ENCODE measurements around the gene PCMT1.
"Not testable (repeated sequence)": the region's sequence is repeated elsewhere in the genome, so short reads cannot be mapped to it uniquely, and the experiment has no call there.

PCMT1 gene

DNA sequence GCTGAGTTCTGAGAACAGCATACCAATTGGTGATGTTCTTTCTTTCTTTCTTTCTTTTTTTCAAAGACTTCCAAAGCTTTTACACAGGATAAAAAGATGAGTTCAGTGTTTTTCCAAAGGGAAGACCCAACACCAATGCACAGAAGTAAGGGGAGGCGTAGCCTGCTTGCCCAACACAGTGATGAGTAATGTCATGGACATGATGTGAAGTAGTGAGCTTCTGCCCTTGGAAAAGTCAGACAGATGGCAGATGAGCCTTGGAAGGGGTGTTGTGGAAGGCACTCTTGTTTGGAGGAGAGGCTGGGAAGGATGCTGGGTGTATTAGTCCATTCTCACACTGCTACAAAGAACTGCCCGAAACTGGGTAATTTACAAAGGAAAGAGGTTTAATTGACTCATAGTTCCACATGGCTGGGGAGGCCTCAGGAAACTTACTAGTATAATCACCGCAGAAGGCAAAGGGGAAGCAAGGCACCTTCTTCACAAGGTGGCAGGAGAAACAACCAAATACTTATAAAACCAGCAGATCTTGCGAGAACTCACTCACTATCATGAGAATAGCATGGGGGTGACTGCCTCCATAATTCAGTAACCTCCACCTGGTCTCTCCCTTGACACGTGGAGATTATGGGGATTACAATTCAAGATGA lies 102.0 kb downstream of the PCMT1 start:
- Histone ChIP-seq H3K27me3 (ENCODE audit: control insufficient read depth, insufficient read depth, low read length, poor library complexity, severe bottlenecking) (no peaks in the 10 kb centered on the region), H3K4me3 (ENCODE audit: insufficient read depth, low read depth, low read length) (no peak overlapping the region), H3K36me3 (ENCODE audit: control insufficient read depth, insufficient read depth, low read length) (no peaks in the 10 kb centered on the region), H3K4me1 (ENCODE audit: control insufficient read depth, insufficient read depth, low read length) (no peaks in the 10 kb centered on the region), H3K9me3 (ENCODE audit: control insufficient read depth, low read length) (no peaks in the 10 kb centered on the region), H3K27ac (ENCODE audit: insufficient read depth, low read depth, low read length, poor library complexity, severe bottlenecking) (no peak overlapping the region)
- WGBS, 2 experiments = 88 to 93% methylated on average over 5 of the region's 5 CpGs

GRCh38 chr6:149852180-149852579 lies 102.6 kb downstream of the PCMT1 start:
- H3K27ac ChIP-seq (ENCODE audit: insufficient read depth, low read depth, low read length, poor library complexity, severe bottlenecking) = no peak overlapping the region
- no peaks in the 10 kb centered on the region for H3K4me1 ChIP-seq (ENCODE audit: control insufficient read depth, insufficient read depth, low read length)
- H3K36me3 ChIP-seq (ENCODE audit: control insufficient read depth, insufficient read depth, low read length) = no peaks in the 10 kb centered on the region
- H3K4me3 ChIP-seq (ENCODE audit: insufficient read depth, low read depth, low read length) = no peak overlapping the region
- H3K27me3 ChIP-seq (ENCODE audit: control insufficient read depth, insufficient read depth, low read length, poor library complexity, severe bottlenecking) = no peaks in the 10 kb centered on the region
- H3K9me3 ChIP-seq (ENCODE audit: control insufficient read depth, low read length) = no peaks in the 10 kb centered on the region
- 87 to 90% methylated on average over 6 of the region's 6 CpGs for WGBS, 2 experiments

DNA sequence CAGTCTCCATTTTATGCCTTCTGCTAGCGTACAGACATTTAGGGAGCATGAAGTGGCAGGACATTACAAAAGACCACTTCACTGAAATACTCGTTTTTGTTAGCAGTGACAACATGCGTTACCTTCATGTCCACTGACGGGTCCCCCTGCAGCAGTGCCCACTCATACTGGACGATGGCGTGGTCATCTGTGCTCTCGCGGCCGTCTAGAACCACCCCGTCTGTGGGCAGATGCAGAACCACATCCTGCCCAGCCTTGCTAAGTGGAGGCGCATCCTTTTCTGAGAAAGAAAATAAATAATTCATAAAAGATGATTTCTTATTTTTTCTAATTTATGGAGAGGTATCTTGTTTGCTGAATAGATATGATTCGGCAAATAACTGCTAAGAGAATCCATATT lies 103.3 kb downstream of the PCMT1 start:
- Histone ChIP-seq H3K27me3 (ENCODE audit: control insufficient read depth, insufficient read depth, low read length, poor library complexity, severe bottlenecking) (no peaks in the 10 kb centered on the region), H3K4me1 (ENCODE audit: control insufficient read depth, insufficient read depth, low read length) (no peaks in the 10 kb centered on the region), H3K4me3 (ENCODE audit: insufficient read depth, low read depth, low read length) (no peak overlapping the region), H3K9me3 (ENCODE audit: control insufficient read depth, low read length) (no peaks in the 10 kb centered on the region), H3K36me3 (ENCODE audit: control insufficient read depth, insufficient read depth, low read length) (no peaks in the 10 kb centered on the region), H3K27ac (ENCODE audit: insufficient read depth, low read depth, low read length, poor library complexity, severe bottlenecking) (no peak overlapping the region)
- 92 to 96% methylated on average over 11 to 12 of the region's 12 CpGs for WGBS, 2 experiments

- not testable (repeated sequence) for H3K27me3 ChIP-seq (ENCODE audit: control insufficient read depth, insufficient read depth, low read length, poor library complexity, severe bottlenecking); H3K36me3 ChIP-seq (ENCODE audit: control insufficient read depth, insufficient read depth, low read length); H3K27ac ChIP-seq (ENCODE audit: insufficient read depth, low read depth, low read length, poor library complexity, severe bottlenecking); H3K4me3 ChIP-seq (ENCODE audit: insufficient read depth, low read depth, low read length); H3K4me1 ChIP-seq (ENCODE audit: control insufficient read depth, insufficient read depth, low read length); H3K9me3 ChIP-seq (ENCODE audit: control insufficient read depth, low read length)
- 93 to 99% methylated on average over 4 of the region's 4 CpGs for WGBS, 2 experiments
Measured at GRCh38 chr6:149854017-149854416, 104.5 kb downstream of the PCMT1 start.

DNA sequence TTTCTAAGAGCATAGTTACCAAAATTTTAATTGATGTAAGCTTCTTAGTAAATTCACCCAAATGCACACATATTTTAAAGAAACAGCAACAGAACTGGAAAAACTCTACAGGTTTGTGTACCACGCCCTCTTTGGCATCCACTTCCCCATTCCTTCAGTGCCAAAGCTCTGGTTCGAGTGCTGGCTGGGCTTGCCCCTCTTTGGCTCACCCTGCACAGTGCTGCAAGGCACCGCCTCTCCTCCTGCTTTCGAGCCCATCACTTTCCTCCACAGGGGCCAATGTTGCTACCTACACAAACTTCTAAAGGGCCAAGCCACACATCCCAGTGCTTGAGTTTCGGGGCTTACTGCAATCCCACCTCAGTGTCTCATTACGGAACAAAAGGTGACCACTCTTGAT lies 105.0 kb downstream of the PCMT1 start:
- WGBS, 2 experiments = 85 to 86% methylated on average over 6 of the region's 6 CpGs
- Histone ChIP-seq H3K36me3 (ENCODE audit: control insufficient read depth, insufficient read depth, low read length) (no peaks in the 10 kb centered on the region), H3K9me3 (ENCODE audit: control insufficient read depth, low read length) (no peaks in the 10 kb centered on the region), H3K4me1 (ENCODE audit: control insufficient read depth, insufficient read depth, low read length) (no peaks in the 10 kb centered on the region), H3K27ac (ENCODE audit: insufficient read depth, low read depth, low read length, poor library complexity, severe bottlenecking) (no peak overlapping the region), H3K27me3 (ENCODE audit: control insufficient read depth, insufficient read depth, low read length, poor library complexity, severe bottlenecking) (no peaks in the 10 kb centered on the region), H3K4me3 (ENCODE audit: insufficient read depth, low read depth, low read length) (no peak overlapping the region)

- no peak overlapping the region for H3K27ac ChIP-seq (ENCODE audit: insufficient read depth, low read depth, low read length, poor library complexity, severe bottlenecking)
- H3K36me3 ChIP-seq (ENCODE audit: control insufficient read depth, insufficient read depth, low read length) = no peaks in the 10 kb centered on the region
- no peaks in the 10 kb centered on the region for H3K4me1 ChIP-seq (ENCODE audit: control insufficient read depth, insufficient read depth, low read length)
- 86 to 89% methylated on average over 4 to 5 of the region's 5 CpGs for WGBS, 2 experiments
- H3K4me3 ChIP-seq (ENCODE audit: insufficient read depth, low read depth, low read length) = no peak overlapping the region
- H3K27me3 ChIP-seq (ENCODE audit: control insufficient read depth, insufficient read depth, low read length, poor library complexity, severe bottlenecking) = peaks cover under 1% of the 10 kb centered on the region
- no peaks in the 10 kb centered on the region for H3K9me3 ChIP-seq (ENCODE audit: control insufficient read depth, low read length)
Measured at GRCh38 chr6:149855040-149855654, 105.6 kb downstream of the PCMT1 start.

DNA sequence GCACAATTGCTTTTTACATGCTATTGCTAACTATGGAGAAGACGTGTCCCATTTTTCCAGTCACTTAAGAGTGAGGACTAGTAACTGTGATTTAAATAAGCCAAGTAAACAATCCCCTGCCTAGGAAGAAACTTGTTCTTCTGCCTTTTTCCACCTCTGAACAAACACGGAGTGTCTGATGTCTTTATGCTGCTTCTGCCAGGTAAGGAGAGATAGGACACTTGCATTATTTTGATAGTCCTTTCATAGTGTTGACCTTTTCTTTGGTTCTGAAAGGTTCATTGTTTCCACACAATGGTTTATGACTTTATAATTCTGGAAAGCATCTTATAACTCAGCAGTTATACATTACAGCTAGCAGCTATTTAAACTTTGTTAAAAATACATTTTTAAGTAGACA lies 106.2 kb downstream of the PCMT1 start:
- H3K36me3 ChIP-seq (ENCODE audit: control insufficient read depth, insufficient read depth, low read length) = no peaks in the 10 kb centered on the region
- H3K4me3 ChIP-seq (ENCODE audit: insufficient read depth, low read depth, low read length) = no peak overlapping the region
- H3K27ac ChIP-seq (ENCODE audit: insufficient read depth, low read depth, low read length, poor library complexity, severe bottlenecking) = no peak overlapping the region
- H3K27me3 ChIP-seq (ENCODE audit: control insufficient read depth, insufficient read depth, low read length, poor library complexity, severe bottlenecking) = peaks cover 7% of the 10 kb centered on the region
- no peaks in the 10 kb centered on the region for H3K9me3 ChIP-seq (ENCODE audit: control insufficient read depth, low read length)
- WGBS, 2 experiments = 47 to 72% methylated on average over 2 of the region's 2 CpGs
- no peaks in the 10 kb centered on the region for H3K4me1 ChIP-seq (ENCODE audit: control insufficient read depth, insufficient read depth, low read length)

GRCh38 chr6:149856256-149856994 lies 106.9 kb downstream of the PCMT1 start:
- WGBS, 2 experiments = 96% methylated on average over 9 to 10 of the region's 10 CpGs
- Histone ChIP-seq H3K9me3 (ENCODE audit: control insufficient read depth, low read length) (no peaks in the 10 kb centered on the region), H3K4me3 (ENCODE audit: insufficient read depth, low read depth, low read length) (no peak overlapping the region), H3K36me3 (ENCODE audit: control insufficient read depth, insufficient read depth, low read length) (no peaks in the 10 kb centered on the region), H3K27me3 (ENCODE audit: control insufficient read depth, insufficient read depth, low read length, poor library complexity, severe bottlenecking) (peaks cover 14% of the 10 kb centered on the region), H3K4me1 (ENCODE audit: control insufficient read depth, insufficient read depth, low read length) (no peaks in the 10 kb centered on the region), H3K27ac (ENCODE audit: insufficient read depth, low read depth, low read length, poor library complexity, severe bottlenecking) (no peak overlapping the region)

DNA sequence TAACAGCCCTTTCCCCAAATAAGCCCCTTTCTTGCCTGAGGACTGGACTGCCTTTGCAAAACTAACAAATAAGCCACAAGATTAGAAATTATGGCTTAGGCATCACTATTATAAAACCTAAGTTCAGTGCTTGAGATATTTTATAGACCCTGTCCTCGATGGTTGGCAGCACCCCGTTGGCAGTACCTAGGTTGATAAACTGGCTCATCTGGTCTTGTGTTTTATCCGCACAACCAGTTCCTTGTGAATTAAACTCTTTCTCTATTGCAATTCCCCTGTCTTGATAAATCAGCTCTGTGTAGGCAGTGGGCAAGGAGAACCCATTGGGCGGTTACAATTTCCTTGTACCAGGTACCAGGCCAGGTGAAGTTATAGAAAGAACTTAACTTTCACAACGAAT lies 108.0 kb downstream of the PCMT1 start:
- no peaks in the 10 kb centered on the region for H3K9me3 ChIP-seq (ENCODE audit: control insufficient read depth, low read length)
- no peak overlapping the region for H3K27ac ChIP-seq (ENCODE audit: insufficient read depth, low read depth, low read length, poor library complexity, severe bottlenecking)
- H3K36me3 ChIP-seq (ENCODE audit: control insufficient read depth, insufficient read depth, low read length) = no peaks in the 10 kb centered on the region
- H3K27me3 ChIP-seq (ENCODE audit: control insufficient read depth, insufficient read depth, low read length, poor library complexity, severe bottlenecking) = peaks cover 25% of the 10 kb centered on the region
- no peaks in the 10 kb centered on the region for H3K4me1 ChIP-seq (ENCODE audit: control insufficient read depth, insufficient read depth, low read length)
- no peak overlapping the region for H3K4me3 ChIP-seq (ENCODE audit: insufficient read depth, low read depth, low read length)
- WGBS, 2 experiments = 88 to 93% methylated on average over 5 of the region's 5 CpGs

GRCh38 chr6:149859368-149859767 lies 109.8 kb downstream of the PCMT1 start:
- no peaks in the 10 kb centered on the region for H3K4me1 ChIP-seq (ENCODE audit: control insufficient read depth, insufficient read depth, low read length)
- 86 to 91% methylated on average over 7 of the region's 7 CpGs for WGBS, 2 experiments
- H3K27me3 ChIP-seq (ENCODE audit: control insufficient read depth, insufficient read depth, low read length, poor library complexity, severe bottlenecking) = peaks cover 37% of the 10 kb centered on the region
- no peak overlapping the region for H3K27ac ChIP-seq (ENCODE audit: insufficient read depth, low read depth, low read length, poor library complexity, severe bottlenecking)
- no peaks in the 10 kb centered on the region for H3K36me3 ChIP-seq (ENCODE audit: control insufficient read depth, insufficient read depth, low read length)
- H3K4me3 ChIP-seq (ENCODE audit: insufficient read depth, low read depth, low read length) = no peak overlapping the region
- no peaks in the 10 kb centered on the region for H3K9me3 ChIP-seq (ENCODE audit: control insufficient read depth, low read length)

Data from ectodermal cell (in vitro differentiated cells).